Measurements from ENCODE around the gene COL11A2.
"Not testable (repeated sequence)": the region's sequence is repeated elsewhere in the genome, so short reads cannot be mapped to it uniquely, and the experiment has no call there.

The COL11A2 gene

DNA sequence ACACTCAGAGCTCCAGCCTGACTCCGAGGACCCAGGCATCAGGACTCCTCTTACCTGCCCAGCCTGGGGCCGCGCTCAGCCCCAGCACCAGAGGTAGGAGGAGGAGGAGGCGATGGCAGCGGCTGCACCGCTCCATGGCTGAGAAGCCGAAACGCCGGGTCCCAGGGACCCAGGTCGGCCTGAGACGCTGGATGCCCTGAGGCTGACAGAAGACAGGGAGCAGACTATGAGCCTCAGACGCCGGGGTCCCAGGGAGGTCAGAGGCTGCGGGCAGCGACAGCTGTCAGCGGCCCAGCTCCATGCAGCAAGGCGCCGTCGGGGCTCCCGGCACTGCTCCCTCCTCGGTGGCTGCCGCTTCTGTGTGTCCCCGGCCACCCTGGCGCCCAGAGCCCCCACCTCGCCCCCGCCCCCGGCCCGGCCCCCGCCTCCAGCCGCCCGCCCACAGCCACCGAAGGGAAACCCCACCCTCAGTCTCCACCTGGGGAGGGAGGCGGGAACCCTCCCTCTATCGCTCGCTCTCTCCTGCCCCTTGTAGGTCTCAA lies at the start of gene COL11A2:
TSS of gene COL11A2 (minus strand) at position 363 of the 542 bp plus-strand sequence. CDS start at position 136, 227 bp downstream.
- FAIRE-seq (no peak), DNase-seq (ENCODE audit: extremely low spot score, insufficient read length, low read depth) (no peak)

DNA sequence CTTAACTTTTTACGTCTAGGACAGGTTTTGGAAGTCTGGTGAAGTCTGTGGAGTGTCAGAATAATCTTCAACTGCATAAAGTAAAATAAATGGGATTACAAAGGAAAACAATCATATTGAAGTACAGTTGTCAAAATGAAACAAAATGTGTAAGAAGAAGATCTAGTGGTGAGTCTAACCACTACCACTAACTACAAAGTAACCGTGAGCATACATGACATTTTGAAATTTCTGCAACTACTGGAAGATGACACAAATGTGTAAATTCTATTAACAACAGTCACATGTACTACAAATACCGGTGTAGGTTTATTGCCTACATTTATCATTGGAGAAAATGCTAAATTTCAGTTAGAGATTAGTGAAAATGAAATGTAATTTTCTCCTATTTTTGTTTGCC lies 49.7 kb upstream of the COL11A2 start:
- DNase-seq (ENCODE audit: extremely low spot score, insufficient read length, low read depth) (no peak), FAIRE-seq (no peak)

DNA sequence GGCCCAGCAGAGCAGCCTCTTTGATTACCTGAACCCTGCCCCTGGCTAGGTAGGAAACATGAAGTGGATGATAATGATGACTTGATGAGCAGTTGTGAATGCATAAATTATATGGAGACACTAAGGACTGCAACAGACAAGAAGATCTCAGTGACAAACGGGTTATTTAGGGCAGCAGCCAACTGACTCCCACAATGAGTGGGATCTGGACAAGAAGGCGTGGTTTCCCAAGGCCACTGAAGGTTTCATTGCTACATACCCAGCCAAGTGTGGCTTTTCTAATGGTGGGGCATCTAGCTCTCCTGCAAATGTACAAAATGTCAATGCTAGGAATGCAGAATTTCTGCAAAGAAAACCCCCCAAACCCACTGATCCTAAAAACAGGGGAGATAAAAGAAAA lies 45.5 kb upstream of the COL11A2 start:
- no peak for FAIRE-seq
- DNase-seq (ENCODE audit: extremely low spot score, insufficient read length, low read depth) = no peak

DNA sequence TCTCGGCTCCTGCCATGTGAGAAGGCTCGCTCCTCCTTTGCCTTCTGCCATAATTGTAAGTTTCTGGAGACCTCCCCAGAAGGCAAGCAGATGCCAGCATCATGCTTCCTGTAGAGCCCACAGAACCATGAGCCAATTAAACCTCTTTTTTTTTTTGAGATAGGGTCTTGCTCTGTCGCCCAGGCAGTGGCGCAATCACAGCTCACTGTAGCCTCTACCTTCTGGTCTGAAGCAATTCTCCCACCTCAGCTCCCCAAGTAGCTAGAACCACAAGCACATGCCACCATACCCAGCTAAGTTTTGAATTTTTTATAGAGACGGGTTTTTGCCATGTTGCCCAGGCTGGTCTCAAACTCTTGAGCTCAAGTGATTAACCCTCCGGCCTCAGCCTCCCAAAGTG lies 44.6 kb upstream of the COL11A2 start:
- FAIRE-seq = no peak
- DNase-seq (ENCODE audit: extremely low spot score, insufficient read length, low read depth) = no peak

DNA sequence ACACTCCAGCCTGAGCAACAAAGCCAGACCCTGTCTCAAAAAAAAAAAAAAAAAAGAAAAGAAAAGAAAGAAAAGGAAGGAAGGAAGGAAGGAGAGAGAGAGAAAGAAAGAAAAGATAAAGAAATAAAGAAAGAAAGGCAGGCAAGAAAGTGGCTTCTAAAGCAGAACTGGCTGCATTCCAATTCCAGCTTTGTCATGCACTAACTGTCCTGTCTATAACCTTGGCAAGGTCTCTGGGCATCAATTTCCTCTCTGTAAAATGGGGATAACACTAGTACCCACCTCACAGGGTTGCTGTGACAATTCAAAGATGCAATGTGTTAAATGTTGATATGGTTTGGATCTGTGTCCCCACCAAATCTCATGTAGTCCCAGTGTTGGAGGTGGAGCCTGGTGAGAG lies 44.1 kb upstream of the COL11A2 start:
- DNase-seq (ENCODE audit: extremely low spot score, insufficient read length, low read depth) (no peak), FAIRE-seq (no peak)

DNA sequence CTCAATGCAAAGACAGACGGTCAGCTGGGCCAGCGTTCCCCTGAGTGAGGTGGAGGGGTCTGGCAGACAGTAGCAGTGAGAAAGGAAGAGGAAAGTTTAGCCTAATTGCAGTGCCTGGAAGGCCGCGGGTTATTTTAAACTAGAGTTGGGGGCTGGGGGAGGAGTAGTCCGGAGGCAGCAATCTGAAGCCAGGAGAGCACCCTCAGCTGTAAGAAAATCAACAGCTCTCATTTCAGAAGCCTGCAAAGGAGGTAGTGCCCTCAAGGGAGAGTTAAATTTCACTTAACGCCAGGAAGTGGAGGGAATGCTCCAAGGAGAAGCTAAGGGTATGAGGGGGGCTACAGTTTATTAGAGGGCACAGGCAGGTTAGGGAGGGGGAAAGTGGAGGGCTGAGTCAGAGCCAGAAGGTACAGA lies 43.0 kb upstream of the COL11A2 start:
- FAIRE-seq (no peak), DNase-seq (ENCODE audit: extremely low spot score, insufficient read length, low read depth) (no peak)

DNA sequence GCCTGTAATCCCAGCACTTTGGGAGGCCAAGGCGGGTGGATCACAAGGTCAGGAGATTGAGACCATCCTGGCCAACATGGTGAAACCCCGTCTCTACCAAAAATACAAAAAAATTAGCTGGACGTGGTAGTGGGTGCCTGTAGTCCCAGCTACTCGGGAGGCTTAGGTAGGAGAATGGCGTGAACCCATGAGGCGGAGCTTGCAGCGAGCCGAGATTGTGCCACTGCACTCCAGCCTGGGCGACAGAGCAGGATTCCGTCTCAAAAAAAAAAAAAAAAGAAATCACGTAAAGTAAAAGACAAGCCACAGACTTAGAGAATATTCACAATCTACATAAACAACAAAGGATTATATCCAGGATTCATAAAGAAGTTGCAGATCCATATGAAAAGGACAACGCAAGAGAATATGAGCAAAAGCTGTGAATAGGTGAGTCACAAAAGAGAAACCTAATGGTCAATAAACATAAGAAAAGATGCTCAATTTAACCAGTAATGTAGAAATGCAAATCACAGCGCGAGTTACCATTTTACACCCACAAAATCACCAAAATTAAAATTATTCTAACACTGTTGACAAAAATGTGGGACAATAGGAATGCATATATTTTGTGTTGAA lies 34.3 kb upstream of the COL11A2 start:
- not testable (repeated sequence) for DNase-seq (ENCODE audit: extremely low spot score, insufficient read length, low read depth); FAIRE-seq

DNA sequence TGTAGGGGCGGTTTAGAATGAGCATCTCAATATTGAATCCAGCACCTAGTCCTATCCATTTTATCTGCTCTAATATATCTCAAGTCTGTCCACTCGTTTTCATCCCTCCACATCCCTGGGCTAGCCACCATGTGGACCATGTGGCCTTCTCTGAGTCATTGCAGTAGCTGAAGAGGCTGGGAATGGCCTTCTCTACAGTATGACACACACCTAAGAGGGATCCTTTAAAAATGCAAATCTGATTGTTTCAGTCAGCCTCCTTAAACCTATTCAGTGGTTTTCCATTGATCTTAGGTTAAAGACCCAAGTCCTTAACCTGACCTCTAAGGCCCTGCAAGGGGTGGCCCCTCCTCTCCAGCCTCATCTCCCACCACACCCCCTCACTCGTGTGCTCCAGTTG lies 25.4 kb upstream of the COL11A2 start:
- FAIRE-seq (no peak), DNase-seq (ENCODE audit: extremely low spot score, insufficient read length, low read depth) (no peak)

DNA sequence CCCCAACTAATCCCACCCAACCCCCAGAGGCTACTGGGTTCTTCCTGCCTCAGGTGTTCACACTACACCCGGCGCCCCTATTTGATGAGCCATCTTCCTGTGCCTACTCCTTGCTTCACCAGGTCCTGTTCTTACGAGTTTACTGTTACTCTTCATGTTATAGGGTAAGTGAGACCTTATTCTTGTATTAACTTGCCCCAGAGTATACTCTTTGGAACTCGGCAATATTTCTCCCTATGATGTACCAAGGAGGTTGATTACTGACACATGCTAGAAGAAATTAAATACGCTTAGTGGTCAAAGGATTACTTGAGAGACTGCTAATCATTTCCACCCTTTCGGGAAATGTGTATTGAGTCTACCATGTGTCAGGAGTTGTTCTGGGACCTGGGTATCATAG lies 25.0 kb upstream of the COL11A2 start:
- FAIRE-seq (no peak), DNase-seq (ENCODE audit: extremely low spot score, insufficient read length, low read depth) (no peak)

DNA sequence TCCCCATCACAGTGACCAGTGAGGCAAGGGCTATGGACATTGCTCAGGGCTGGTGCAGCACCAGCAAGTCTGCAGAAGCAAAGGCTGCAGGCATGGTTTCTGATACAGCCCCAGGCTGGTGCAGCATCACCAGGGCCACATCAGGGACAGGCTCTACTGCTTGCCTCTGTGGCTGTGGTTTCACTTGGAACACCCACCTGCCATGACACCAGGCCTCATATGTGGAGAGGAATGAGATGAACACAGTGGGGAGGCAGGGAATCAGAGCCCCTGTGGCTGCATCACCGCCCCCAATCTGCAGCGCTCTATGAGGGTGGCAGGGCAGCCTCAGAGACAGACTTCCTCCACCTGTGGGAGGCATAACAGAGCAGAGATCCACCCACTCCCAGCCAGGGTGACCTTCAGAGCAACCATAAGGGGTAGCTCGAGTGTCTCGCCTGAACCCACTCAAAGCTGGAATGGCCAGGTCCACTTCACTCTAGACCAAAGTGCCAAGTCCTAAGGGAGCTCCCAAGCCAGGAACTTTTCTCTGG lies 23.9 kb upstream of the COL11A2 start:
- DNase-seq (ENCODE audit: extremely low spot score, insufficient read length, low read depth) = no peak
- no peak for FAIRE-seq

DNA sequence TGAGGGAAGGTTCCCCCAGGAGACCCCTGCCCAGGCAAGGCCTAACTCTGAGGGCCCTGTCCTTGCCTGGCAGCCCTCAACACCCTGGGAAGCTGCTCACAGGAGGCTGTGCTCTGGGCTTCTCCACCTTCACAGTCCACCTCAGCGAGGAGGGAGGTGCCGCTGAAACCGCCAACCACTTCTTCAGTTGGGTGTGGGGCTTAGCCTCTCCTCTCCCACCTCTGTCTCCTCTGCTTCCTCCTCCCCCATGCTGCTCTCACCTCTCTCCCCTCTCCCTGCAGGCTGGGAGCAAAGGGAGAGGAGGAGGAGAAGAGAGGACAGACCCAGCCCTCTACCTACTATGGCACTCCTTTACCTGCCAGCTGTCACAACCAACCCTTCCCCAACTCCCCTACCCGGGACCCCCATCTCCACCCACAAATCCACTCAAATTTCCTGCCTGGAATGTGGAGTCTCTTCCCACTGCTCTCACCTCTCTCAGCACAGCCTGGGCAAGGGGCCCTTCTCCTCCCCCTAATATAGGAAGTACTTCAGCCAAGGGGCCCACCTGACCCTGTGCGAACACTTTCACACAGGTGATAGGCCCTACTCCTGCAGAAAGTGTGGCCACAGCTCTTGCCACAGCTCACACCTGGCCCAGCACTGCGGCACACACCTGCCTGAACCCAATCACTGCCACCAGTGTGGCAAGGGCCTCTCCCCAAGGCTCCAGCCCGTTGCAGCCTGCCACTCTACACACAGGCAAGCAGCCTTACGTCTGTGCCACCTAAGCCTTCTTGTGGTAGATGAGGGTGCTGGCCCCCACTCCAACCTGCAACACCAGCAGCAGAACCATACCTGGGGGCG lies 23.2 kb upstream of the COL11A2 start:
- no peak for DNase-seq (ENCODE audit: extremely low spot score, insufficient read length, low read depth)
- FAIRE-seq = no peak

DNA sequence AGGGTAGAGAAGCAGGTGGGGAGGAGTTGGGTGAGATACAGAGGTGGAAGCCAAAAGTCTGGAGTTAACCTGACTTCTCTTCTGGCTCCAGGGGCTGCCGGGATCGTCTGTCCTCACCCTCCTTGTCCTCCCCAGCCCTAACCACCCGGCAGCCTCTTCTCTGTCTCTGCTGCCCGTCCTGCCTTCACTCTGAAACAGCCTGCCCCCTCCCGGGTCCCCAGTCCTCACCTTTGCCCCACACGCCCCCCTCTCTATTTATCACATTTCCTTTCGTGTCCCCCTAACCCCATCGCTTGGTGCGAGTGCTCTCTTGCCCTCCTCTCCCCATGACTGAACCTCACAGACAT lies 21.7 kb upstream of the COL11A2 start:
- DNase-seq (ENCODE audit: extremely low spot score, insufficient read length, low read depth) (no peak), FAIRE-seq (no peak)

DNA sequence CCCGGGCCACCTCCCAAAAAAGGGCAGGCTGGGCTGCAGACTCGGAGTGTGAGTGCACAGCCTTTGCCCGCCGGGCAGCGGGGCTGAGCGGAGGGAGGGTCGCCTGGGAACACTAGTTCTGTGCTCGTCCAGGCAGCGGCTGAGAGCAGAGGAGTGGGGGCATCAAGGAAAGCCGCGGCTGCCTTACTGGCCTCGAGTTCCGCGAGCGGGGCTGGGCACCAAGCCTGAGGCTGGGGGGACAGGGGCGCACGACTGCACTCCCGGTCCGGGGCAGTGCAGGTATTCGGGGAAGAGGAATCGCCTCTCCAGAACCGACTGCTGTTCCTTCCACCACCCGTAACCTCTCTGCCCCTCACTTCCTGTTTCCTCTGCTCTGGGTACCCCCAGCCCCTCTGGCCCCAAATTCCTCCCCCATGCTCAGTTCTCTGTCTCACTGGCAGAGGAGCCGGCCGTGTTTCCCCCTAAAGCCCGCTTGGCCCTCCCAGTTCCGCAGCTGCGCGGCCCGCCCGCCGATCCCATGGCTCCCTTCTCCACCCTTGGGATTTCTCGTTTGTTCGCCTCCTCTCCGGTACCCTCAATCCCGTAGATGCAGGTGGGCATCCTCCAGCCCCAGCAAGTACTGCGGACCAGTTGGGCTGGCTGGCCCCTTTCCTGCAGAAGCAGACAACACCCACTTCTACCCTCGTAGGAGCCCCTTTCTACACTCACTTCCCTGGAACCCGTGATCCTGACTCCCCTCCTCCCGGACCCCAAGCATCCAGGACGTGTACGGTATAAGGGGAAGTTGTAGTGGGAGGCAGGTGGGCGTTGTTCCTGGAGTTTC lies 21.1 kb upstream of the COL11A2 start:
- no peak for DNase-seq (ENCODE audit: extremely low spot score, insufficient read length, low read depth)
- FAIRE-seq = no peak

DNA sequence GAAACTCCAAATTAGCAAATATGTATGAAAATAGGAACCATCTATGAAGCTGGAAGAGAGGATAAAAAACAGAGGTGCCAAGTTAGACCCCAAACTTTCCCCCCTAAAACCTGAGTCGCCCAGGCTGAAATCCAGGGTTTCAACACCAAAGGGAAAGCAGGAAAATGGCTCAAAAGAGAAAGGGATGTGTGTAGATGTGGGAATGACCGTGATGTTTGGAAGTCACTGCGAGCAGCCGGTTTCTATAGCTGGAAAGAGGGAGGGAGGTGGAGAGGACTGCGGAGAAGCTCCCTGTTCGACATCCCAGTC lies 20.5 kb upstream of the COL11A2 start:
- FAIRE-seq (no peak), DNase-seq (ENCODE audit: extremely low spot score, insufficient read length, low read depth) (no peak)

DNA sequence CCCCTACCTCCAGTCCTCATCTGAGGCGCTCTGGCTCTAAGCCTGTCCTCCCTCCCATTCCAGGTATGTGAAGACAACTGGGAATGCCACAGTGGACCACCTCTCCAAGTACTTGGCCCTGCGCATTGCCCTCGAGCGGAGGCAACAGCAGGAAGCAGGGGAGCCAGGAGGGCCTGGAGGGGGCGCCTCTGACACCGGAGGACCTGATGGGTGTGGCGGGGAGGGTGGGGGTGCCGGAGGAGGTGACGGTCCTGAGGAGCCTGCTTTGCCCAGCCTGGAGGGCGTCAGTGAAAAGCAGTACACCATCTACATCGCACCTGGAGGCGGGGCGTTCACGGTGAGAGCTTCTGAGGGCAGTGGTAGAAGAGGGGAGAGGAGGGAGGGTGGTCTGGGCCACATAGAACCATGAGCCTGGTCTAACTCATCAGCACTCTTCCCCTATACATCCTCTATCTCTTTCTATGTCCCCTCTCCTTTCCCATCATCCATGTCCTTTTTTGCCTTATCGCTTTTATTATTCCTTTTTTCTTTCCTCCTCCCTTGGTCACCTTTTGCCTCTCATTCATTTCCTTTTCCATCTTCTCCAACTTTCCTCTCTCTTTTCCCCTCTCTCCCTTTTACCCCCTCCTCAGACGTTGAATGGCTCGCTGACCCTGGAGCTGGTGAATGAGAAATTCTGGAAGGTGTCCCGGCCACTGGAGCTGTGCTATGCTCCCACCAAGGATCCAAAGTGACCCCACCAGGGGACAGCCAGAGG lies 19.6 kb upstream of the COL11A2 start:
- FAIRE-seq = no peak
- no peak for DNase-seq (ENCODE audit: extremely low spot score, insufficient read length, low read depth)

DNA sequence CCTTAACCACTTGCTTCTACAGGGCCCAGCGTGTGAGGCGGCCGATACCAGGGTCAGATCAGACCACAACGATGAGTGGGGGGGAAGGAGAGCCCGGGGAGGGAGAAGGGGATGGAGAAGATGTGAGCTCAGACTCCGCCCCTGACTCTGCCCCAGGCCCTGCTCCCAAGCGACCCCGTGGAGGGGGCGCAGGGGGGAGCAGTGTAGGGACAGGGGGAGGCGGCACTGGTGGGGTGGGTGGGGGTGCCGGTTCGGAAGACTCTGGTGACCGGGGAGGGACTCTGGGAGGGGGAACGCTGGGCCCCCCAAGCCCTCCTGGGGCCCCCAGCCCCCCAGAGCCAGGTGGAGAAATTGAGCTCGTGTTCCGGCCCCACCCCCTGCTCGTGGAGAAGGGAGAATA lies 18.9 kb upstream of the COL11A2 start:
- FAIRE-seq = no peak
- no peak for DNase-seq (ENCODE audit: extremely low spot score, insufficient read length, low read depth)

DNA sequence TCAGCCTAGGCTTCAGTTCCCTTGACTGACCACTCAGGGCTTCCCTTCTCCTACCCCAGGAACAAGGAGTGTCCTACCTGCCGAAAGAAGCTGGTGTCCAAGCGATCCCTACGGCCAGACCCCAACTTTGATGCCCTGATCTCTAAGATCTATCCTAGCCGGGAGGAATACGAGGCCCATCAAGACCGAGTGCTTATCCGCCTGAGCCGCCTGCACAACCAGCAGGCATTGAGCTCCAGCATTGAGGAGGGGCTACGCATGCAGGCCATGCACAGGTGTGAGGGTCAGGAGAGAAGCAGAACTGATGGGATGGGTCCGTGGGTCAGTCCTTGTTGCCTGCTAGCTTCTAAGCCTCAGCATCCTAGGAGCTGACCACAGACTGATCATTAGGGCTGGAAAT lies 17.6 kb upstream of the COL11A2 start:
- FAIRE-seq (no peak), DNase-seq (ENCODE audit: extremely low spot score, insufficient read length, low read depth) (no peak)

DNA sequence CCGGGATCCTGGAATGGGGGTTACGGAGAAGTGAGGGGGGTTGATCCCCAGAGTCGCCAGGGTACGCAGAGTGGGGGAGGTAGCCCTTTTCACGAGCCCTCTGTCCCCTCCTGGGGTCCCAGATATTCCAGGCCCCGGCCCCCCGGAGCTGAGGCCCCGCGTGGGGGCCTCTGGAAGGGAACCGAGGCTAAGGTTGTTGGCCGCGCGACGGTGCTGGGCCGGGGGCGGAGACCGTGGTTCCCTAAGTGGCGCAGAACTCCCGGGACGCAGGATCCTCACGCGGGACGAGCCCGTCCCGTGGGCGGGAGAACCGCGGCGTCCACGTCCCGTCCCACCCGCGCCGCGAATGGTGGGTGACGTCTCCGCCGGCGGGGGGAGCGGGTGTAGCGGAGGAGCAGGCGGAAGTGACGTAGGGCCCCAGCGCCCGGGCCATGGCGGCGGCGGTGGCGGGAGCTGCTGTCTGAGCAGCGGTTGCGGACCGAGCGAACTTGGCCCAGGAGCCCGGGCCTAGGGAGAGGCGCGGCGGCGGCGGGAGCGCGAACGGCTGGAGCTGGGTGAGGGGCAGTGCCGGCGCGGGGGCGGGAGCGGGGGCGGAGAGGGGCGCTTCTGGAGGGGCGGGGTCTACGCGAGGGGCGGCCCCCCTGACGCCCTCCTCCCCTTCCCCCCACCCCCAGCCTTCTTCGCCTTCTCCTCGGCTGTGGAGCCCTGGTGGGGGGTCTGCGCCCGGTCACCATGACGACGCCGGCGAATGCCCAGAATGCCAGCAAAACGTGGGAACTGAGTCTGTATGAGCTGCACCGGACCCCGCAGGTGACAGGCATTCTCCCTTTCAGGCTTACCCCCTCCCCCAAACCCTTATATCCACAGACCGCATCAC lies 16.1 kb upstream of the COL11A2 start, which contains the start of gene RING1:
TSS of gene RING1 (plus strand) at position 410 of the 877 bp plus-strand sequence. CDS start at position 733, 323 bp downstream.
- DNase-seq (ENCODE audit: extremely low spot score, insufficient read length, low read depth) (peak; percentile 89), FAIRE-seq (peak; percentile 69)

DNA sequence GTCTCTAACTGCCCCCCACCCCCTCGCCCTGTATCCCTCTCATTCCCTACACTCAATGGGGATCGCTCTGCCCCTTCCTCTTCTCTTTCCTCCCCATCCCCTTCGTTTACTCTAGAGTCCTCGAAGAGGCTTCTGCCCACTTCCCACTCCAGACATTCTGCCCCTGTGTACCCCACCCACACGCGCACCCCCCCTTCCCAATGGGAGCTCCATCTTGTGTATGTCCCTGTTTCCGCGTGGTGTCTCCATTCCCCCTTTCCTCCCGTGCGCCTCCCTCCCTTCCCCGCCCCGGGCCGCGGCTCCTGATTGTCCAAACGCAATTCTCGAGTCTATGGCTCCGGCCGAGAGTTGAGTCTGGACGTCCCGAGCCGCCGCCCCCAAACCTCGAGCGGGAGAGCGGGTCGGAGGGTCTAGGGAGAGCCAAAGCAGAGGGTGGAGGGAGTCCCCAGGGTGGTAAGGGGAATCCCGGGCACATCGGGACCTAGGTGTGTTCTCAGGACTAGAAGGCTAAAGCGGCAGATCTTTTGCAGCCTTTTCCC lies 15.4 kb upstream of the COL11A2 start:
- DNase-seq (ENCODE audit: extremely low spot score, insufficient read length, low read depth) (no peak), FAIRE-seq (no peak)
